ENCODE results near the gene BARHL2.

BARHL2 gene

DNA sequence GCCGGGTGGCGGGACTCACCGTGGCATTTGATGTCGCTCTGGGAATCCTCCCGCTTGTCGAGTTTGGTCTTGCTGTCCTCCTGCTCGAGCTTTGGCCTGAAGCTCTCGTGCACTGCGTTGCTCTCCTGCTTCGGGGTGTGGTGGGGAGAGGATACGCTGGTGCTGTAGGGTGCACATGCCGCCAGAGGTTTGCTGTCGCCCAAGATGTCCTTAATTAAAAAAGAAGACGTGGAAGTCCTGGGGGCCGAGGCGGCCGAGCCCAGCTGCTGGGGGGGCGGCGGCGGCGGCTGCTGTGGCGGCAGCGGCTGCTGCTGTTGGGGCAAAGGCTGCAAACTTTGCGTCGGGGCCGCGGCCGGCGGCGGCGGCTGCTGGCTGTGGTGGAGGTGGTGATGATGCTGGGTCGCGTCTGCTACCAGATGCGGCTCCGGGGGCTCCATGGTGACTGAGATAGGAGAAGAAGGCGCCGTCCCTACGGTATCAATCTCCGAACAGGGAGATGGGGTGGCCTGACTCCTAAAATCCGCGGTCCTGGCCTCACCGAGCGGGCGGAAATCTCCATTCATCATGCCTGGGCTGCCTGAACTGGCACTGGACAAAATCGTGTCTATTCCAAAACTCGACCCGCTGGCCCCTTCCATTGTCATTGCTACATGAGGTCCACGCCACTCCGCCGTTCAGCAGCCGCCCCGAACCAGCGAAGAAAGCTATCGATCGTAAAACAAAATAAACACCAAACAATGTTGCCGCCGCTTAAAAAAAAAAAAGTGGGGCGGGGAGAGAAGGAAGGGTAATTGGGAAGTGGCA is at the start of gene BARHL2:
TSS of gene BARHL2 (minus strand) at position 751 of the 804 bp plus-strand sequence. CDS start at position 644, 107 bp downstream.
- no peak for DNase-seq (ENCODE audit: low read depth in 2 of 2)

DNA sequence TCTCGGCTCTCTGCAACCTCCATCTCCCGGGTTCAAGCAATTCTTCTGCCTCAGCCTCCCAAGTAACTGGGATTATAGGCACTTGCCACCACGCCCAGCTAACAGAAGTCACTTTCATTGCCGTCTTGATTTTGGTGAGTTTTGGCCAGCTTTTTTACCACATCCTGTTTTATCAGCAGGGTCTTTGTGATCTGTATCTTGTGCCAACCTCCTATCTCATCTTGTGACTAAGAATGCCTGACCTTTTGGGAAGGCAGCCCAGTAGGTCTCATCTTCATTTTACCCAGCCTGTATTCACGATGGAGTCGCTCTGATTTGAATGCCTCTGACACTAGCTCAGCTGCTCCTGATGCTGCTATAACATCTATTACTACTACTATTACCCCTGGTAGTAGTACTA is 46.8 kb upstream of the BARHL2 start:
- no peak for DNase-seq (ENCODE audit: low read depth in 2 of 2)

DNA sequence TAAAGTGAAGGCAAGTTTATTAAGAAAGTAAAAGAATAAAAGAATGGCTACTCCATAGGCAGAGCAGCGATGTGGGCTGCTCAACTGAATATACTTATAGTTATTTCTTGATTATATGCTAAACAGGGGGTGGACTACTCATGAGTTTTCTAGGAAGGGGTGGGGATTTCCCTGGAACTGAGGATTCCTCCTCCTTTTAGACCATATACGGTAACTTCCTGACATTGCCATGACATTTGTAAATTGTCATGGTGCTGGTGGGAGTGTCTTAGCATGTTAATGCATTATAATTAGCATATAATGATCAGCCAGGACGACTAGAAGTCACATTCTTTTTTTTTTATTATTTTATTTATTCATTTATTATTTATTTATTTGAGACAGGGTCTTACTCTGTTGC is 46.4 kb upstream of the BARHL2 start:
- no peak for DNase-seq (ENCODE audit: low read depth in 2 of 2)

GRCh38 chr1:90761781-90762589 is 44.9 kb upstream of the BARHL2 start:
- DNase-seq (ENCODE audit: low read depth in 2 of 2) = no peak

GRCh38 chr1:90761156-90761555 is 44.1 kb upstream of the BARHL2 start:
- no peak for DNase-seq (ENCODE audit: low read depth in 2 of 2)

DNA sequence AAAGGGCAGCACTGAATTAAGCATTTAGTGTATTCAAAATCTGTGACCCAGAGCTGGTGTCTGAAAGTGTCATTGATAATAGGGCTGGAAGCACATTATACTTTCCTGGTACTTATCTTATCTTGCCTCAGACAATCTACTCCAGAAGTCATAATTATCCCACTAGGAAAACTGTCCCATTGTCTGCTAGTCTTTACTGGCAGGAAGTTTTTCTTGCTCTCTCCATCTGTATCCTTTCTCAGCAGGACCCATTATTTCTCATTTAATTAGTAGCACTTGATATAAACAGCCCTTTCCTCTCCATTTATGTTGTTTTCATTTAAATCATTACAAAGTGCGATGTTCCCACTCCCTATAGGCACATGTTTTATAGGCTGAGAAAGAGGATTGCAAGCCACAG is 36.5 kb upstream of the BARHL2 start:
- no peak for DNase-seq (ENCODE audit: low read depth in 2 of 2)

- DNase-seq (ENCODE audit: low read depth in 2 of 2) = no peak
These were observed 31.6 kb upstream of the BARHL2 start for GRCh38 chr1:90748668-90749067.

GRCh38 chr1:90746857-90747256 is 29.8 kb upstream of the BARHL2 start:
- DNase-seq (ENCODE audit: low read depth in 2 of 2) = no peak

- DNase-seq (ENCODE audit: low read depth in 2 of 2) = no peak
These were observed 28.9 kb upstream of the BARHL2 start for GRCh38 chr1:90745972-90746371.

- no peak for DNase-seq (ENCODE audit: low read depth in 2 of 2)
These were observed 15.0 kb upstream of the BARHL2 start for GRCh38 chr1:90732136-90732535.

GRCh38 chr1:90731382-90732050 is 14.4 kb upstream of the BARHL2 start:
- no peak for DNase-seq (ENCODE audit: low read depth in 2 of 2)

DNA sequence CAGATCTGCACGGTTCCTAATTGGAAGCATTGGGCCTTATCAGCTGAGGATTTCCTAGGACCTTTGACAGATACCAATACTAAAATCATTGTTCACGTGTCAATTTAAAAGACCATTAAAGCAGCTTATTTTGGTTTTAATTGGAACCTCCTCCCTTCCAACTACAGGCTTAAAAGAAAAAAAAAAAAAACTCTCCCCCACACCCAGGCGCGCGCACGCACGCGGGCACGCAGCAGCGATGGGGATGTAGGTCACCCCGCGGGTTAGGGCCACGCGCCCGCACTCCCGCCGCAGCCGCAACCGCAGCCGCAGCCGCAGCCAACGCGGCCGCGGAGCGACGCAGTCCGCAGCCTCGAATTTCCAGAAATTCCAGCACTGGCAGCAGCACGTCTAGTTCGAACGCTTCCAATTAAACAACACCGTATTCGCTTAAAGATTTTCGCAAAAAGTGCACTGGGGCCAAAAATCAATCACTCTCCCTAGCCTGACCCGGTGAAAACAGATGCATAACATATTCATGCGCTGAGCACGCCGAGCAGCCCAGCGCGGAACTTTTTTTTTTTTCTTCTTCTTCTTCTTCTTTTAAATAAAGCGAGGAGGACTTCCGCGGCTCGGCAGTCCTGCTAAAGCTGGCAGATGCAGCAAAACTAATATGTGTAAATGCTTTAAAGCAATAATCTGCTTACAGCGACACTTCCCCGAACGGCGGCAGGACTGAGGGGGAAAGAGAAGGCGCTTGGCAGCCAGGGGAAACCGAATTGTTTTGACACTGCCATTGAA is 13.3 kb upstream of the BARHL2 start:
- no peak for DNase-seq (ENCODE audit: low read depth in 2 of 2)

GRCh38 chr1:90729504-90730242 is 12.6 kb upstream of the BARHL2 start:
- DNase-seq (ENCODE audit: low read depth in 2 of 2) = no peak

GRCh38 chr1:90728502-90729287 is 11.6 kb upstream of the BARHL2 start:
- DNase-seq (ENCODE audit: low read depth in 2 of 2) = no peak

- DNase-seq (ENCODE audit: low read depth in 2 of 2) = no peak
These were observed 10.9 kb upstream of the BARHL2 start for GRCh38 chr1:90727917-90728501.

- no peak for DNase-seq (ENCODE audit: low read depth in 2 of 2)
These were observed 9.9 kb upstream of the BARHL2 start for GRCh38 chr1:90726986-90727480.

- DNase-seq (ENCODE audit: low read depth in 2 of 2) = no peak
These were observed 9.4 kb upstream of the BARHL2 start for GRCh38 chr1:90726425-90726985.

GRCh38 chr1:90725657-90726424 is 8.7 kb upstream of the BARHL2 start:
- DNase-seq (ENCODE audit: low read depth in 2 of 2) = no peak
